NCI-H128 (cell line): ENCODE data around the gene TMEM187.

ENCODE experiments used
- DNase-seq: peaks from one replicate; lab custom pipeline; 2025; ENCODE audit not compliant: unreplicated experiment; lab: John Stamatoyannopoulos, UW

Gene TMEM187

GRCh38 chrX:153972368-153973126 is at the start of gene TMEM187:
TSS of gene TMEM187 (plus strand) at chrX:153972754. CDS start at chrX:153982063, 9,309 bp downstream.
- DNase-seq, result peak; percentile 88

GRCh38 chrX:153922932-153923857 is 49.4 kb upstream of the TMEM187 start:
- no peak for DNase-seq

GRCh38 chrX:153924149-153924861 is 48.2 kb upstream of the TMEM187 start:
- no peak for DNase-seq

GRCh38 chrX:153925387-153925738 is 47.2 kb upstream of the TMEM187 start:
- no peak for DNase-seq

- DNase-seq, result no peak
Observed at GRCh38 chrX:153925739-153926551, 46.6 kb upstream of the TMEM187 start, which contains the start of gene ARHGAP4. TSS of gene ARHGAP4 (minus strand) at chrX:153926264. CDS start at chrX:153926202, 62 bp downstream.

- no peak for DNase-seq
Observed at GRCh38 chrX:153926552-153926857, 46.0 kb upstream of the TMEM187 start.

- no peak for DNase-seq
Observed at GRCh38 chrX:153926858-153927671, 45.5 kb upstream of the TMEM187 start.

GRCh38 chrX:153927672-153927921 is 45.0 kb upstream of the TMEM187 start:
- DNase-seq, result no peak

- peak; percentile 90 for DNase-seq
Observed at GRCh38 chrX:153927922-153928760, 44.4 kb upstream of the TMEM187 start.

GRCh38 chrX:153928846-153929245 is 43.7 kb upstream of the TMEM187 start:
- DNase-seq, result no peak

GRCh38 chrX:153929576-153929975 is 43.0 kb upstream of the TMEM187 start:
- DNase-seq, result no peak

GRCh38 chrX:153930011-153930910 is 42.3 kb upstream of the TMEM187 start:
- DNase-seq, result no peak

- no peak for DNase-seq
Observed at GRCh38 chrX:153931151-153931550, 41.4 kb upstream of the TMEM187 start.

GRCh38 chrX:153931748-153932147 is 40.8 kb upstream of the TMEM187 start:
- DNase-seq, result no peak

- DNase-seq, result no peak
Observed at GRCh38 chrX:153932220-153932915, 40.2 kb upstream of the TMEM187 start.

GRCh38 chrX:153933748-153934147 is 38.8 kb upstream of the TMEM187 start:
- no peak for DNase-seq

- no peak for DNase-seq
Observed at GRCh38 chrX:153934148-153934761, 38.3 kb upstream of the TMEM187 start.
